GM23338 (cell line): ENCODE results near the gene IKZF1.

Experiments
- EZH2 ChIP-seq: fragments of 200-600 bp; sonication (generic); IDR thresholded peaks from one replicate; pipeline ENCODE4 v1.8.0; 2017; ENCODE audit warnings: antibody characterized with exemption, mild to moderate bottlenecking, low read depth; ENCODE audit not compliant: unreplicated experiment
- POLR2AphosphoS5 ChIP-seq: IDR thresholded peaks from 2 replicates; pipeline ENCODE4 v1.6.1; 2016; ENCODE audit warnings: antibody characterized with exemption, low read depth
- ZNF331 ChIP-seq: fragments of 250-450 bp; sonication (Bioruptor Pico); IDR thresholded peaks from 2 replicates; pipeline ENCODE4 v1.5.0; 2020; ENCODE audit warnings: low read depth, mild to moderate bottlenecking, moderate library complexity
- TF ChIP-seq, protein P1 (sequence below), 2 experiments: fragments of 200-600 bp in 1 of 2; sonication (generic) in 1 of 2; conservative IDR thresholded peaks; 2 replicates each; pipeline versions ENCODE4 v1.5.1 to v1.6.1; 2016 to 2017; ENCODE audit warnings: antibody characterized with exemption in 2 of 2, low read depth in 2 of 2, mild to moderate bottlenecking in 2 of 2, moderate library complexity in 1 of 2

DNA sequence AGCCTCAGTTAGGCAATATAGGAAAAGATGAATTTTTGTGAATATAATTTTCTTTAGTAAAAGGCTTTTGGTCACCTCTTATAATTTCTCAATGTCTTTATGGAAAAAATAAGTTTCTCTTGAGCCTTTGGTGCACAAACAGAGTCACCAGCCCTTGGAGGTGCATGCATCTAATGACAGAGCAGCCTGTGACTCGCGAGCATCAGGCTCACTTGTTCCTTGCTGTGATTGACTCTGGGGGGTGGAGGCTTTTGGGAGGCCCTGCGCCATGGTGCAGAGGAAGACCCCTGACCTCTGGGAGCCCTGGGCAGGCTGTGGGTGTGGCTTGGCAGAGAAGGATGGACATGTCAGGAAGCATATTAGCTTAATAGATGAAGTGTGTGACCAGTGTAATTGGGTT is 85.4 kb downstream of the IKZF1 start:
- TF ChIP-seq, protein P1, sequence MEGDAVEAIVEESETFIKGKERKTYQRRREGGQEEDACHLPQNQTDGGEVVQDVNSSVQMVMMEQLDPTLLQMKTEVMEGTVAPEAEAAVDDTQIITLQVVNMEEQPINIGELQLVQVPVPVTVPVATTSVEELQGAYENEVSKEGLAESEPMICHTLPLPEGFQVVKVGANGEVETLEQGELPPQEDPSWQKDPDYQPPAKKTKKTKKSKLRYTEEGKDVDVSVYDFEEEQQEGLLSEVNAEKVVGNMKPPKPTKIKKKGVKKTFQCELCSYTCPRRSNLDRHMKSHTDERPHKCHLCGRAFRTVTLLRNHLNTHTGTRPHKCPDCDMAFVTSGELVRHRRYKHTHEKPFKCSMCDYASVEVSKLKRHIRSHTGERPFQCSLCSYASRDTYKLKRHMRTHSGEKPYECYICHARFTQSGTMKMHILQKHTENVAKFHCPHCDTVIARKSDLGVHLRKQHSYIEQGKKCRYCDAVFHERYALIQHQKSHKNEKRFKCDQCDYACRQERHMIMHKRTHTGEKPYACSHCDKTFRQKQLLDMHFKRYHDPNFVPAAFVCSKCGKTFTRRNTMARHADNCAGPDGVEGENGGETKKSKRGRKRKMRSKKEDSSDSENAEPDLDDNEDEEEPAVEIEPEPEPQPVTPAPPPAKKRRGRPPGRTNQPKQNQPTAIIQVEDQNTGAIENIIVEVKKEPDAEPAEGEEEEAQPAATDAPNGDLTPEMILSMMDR (conservative IDR thresholded peaks at IDR 0.05; ENCODE audit: low read depth in 2 of 2), result no peak
- TF ChIP-seq EZH2, result no peak
- TF ChIP-seq POLR2AphosphoS5, result no peak
- no peak for TF ChIP-seq ZNF331 (CRISPR knock-in tag)
